ENCODE data around the gene B3GNT8. TPM values are rescaled to one million over a fixed set of nuclear protein-coding genes. Genes with fewer than 3 reads are reported as not detected.

The B3GNT8 gene
- total and polyA plus RNA-seq, 10 donors, result 1.8 to 30.3 (median 10.3) TPM

DNA sequence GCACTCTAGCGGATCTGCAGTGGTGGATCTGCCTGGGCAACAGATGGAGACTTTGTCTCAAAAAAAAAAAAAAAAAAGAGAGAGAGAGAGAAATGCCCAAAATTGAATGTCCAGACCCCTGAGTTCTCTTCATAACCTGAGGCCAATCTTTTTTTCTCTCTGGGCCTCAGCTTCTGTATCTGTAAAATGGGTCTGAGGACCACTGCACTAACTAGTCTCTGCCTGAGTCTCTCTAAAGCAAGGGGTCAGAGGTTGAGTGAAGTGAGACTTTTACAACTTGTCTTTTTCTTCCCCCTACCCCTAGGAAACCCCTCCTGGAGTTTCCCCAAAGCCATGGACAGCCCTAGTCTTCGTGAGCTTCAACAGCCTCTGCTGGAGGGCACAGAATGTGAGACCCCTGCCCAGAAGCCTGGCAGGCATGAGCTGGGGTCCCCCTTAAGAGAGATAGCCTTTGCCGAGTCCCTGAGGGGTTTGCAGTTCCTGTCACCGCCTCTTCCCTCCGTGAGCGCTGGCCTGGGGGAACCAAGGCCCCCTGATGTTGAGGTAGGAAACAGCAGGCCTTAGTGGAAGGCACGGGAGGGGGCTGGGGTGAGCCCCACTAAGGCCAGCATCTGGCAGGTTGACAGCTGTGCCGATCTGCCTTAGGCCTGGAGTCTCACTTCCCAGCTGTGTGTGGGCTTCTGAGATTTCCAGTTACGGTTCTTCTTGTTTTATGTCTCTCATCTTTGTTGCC, 49.0 kb downstream of the B3GNT8 start:
- Histone ChIP-seq H3K4me3 (no peak overlapping the region), H3K4me1 (peaks cover 0 to 69% (median 36%) of the 10 kb centered on the region in 6 donors), H3K9me3 (no peaks in the 10 kb centered on the region), H3K27ac (peak overlapping the region in 4 of 8 donors; percentile 3 to 74 (median 51)), H3K27me3 (replicated peaks in 1 of 7) (no peaks in the 10 kb centered on the region), H3K36me3 (peaks cover 0 to 21% (median 3%) of the 10 kb centered on the region in 6 donors)
- intact Hi-C loops (cut with DNase I; ENCODE audit: low total_unique reads), result loop anchor here (5.0 kb wide), 1 partner anchor 39 kb away; no protein-coding TSS in a partner anchor
- DNase-seq, result no peak
- WGBS, 5 donors, result 31 to 41% (median 38%) methylated on average over 8 to 9 of the region's 9 CpGs
- TF ChIP-seq CTCF (IDR thresholded peaks at IDR 0.05 in 8 of 11, conservative IDR thresholded peaks at IDR 0.05 in 3 of 11) (peak in 3 of 11 experiments; percentile 4 to 31 (median 25)), POLR2A (IDR thresholded peaks at IDR 0.05) (no peak), POLR2AphosphoS5 (IDR thresholded peaks at IDR 0.05) (peak in 1 of 3 donors; percentile 40)

- no peak for DNase-seq
- TF ChIP-seq POLR2AphosphoS5 (IDR thresholded peaks at IDR 0.05) (no peak), POLR2A (IDR thresholded peaks at IDR 0.05) (no peak), CTCF (IDR thresholded peaks at IDR 0.05 in 8 of 11, conservative IDR thresholded peaks at IDR 0.05 in 3 of 11) (no peak)
- intact Hi-C loops (cut with DNase I; ENCODE audit: low total_unique reads), result loop anchor here (5.0 kb wide), 1 partner anchor 40 kb away; no protein-coding TSS in a partner anchor
- peaks cover 0 to 9% (median 0%) of the 10 kb centered on the region in 6 donors for H3K36me3 ChIP-seq
- H3K27me3 ChIP-seq (replicated peaks in 1 of 7), result no peaks in the 10 kb centered on the region
- 68 to 76% (median 73%) methylated on average over 8 of the region's 8 CpGs for WGBS, 5 donors
- peak overlapping the region in 6 of 8 donors; percentile 54 to 94 (median 79) for H3K27ac ChIP-seq
- H3K4me1 ChIP-seq, result peaks cover 0 to 72% (median 36%) of the 10 kb centered on the region in 6 donors
- peak overlapping the region in 7 of 8 donors; percentile 36 to 80 (median 54) for H3K4me3 ChIP-seq
- no peaks in the 10 kb centered on the region for H3K9me3 ChIP-seq
These were observed 50.2 kb downstream of the B3GNT8 start for GRCh38 chr19:41376998-41377365.

GRCh38 chr19:41376241-41376997, 50.8 kb downstream of the B3GNT8 start, which contains the start of gene TMEM91:
TSS of gene TMEM91 (plus strand) at chr19:41376533. CDS start at chr19:41378310, 1,777 bp downstream.
- WGBS, 5 donors, result 5 to 15% (median 6%) methylated on average over 26 to 47 of the region's 47 CpGs
- Histone ChIP-seq H3K27me3 (replicated peaks in 1 of 7) (no peaks in the 10 kb centered on the region), H3K27ac (peak within 1 kb of the TSS; percentile 13 to 94 (median 74)), H3K36me3 (peaks cover 0 to 3% (median 0%) of the 10 kb centered on the region in 6 donors), H3K9me3 (no peaks in the 10 kb centered on the region), H3K4me3 (peak within 1 kb of the TSS; percentile 36 to 80 (median 53)), H3K4me1 (peaks cover 0 to 72% (median 36%) of the 10 kb centered on the region in 6 donors)
- intact Hi-C loops (cut with DNase I; ENCODE audit: low total_unique reads), result loop anchor here (5.0 kb wide), 1 partner anchor 41 kb away; no protein-coding TSS in a partner anchor
- no peak for TF ChIP-seq POLR2A (IDR thresholded peaks at IDR 0.05)
- peak; percentile 19 to 69 (median 60) for TF ChIP-seq POLR2AphosphoS5 (IDR thresholded peaks at IDR 0.05)
- DNase-seq, result peak; percentile 84

Small RNA genes within 50 kb of the gene (small RNA-seq; reads per million reads assigned to genes)
- 0 reads per million in 4 donors for gene RF00017

Other genes starting within 250 kb of the B3GNT8 start
- 10 to 100 TPM in 4 of 7 donors, 1 to 10 TPM in 3; 3.8 to 22.4 (median 10.4) TPM for gene CYP2S1, start 234.2 kb downstream of the B3GNT8 start, total RNA-seq
- under 1 TPM; 0.62 to 0.93 (median 0.83) TPM for gene CYP2S1, start 234.2 kb downstream of the B3GNT8 start, polyA plus RNA-seq
- gene AXL, start 208.2 kb downstream of the B3GNT8 start, total RNA-seq, result 100 to 1,000 TPM in 3 of 7 donors, 10 to 100 TPM in 4; 48.4 to 135 (median 87.5) TPM
- gene AXL, start 208.2 kb downstream of the B3GNT8 start, polyA plus RNA-seq, result 1 to 10 TPM; 2.3 to 8.3 (median 5.0) TPM
- 100 to 1,000 TPM; 161 to 213 (median 178) TPM for gene HNRNPUL1, start 163.0 kb downstream of the B3GNT8 start, total RNA-seq
- gene HNRNPUL1, start 163.0 kb downstream of the B3GNT8 start, polyA plus RNA-seq, result 100 to 1,000 TPM in 1 of 3 donors, 10 to 100 TPM in 2; 53.9 to 102 (median 64.4) TPM
- gene CCDC97, start 117.2 kb downstream of the B3GNT8 start, total RNA-seq, result 10 to 100 TPM; 20.5 to 38.2 (median 29.7) TPM
- 10 to 100 TPM; 12.7 to 18.9 (median 14.5) TPM for gene CCDC97, start 117.2 kb downstream of the B3GNT8 start, polyA plus RNA-seq
- gene TGFB1, start 73.5 kb downstream of the B3GNT8 start, total RNA-seq, result 100 to 1,000 TPM in 6 of 7 donors, 10 to 100 TPM in 1; 79.3 to 147 (median 130) TPM
- 10 to 100 TPM; 23.0 to 56.0 (median 25.2) TPM for gene TGFB1, start 73.5 kb downstream of the B3GNT8 start, polyA plus RNA-seq
- 10 to 100 TPM in 1 of 7 donors, 1 to 10 TPM in 6; 7.5 to 10.2 (median 8.4) TPM for gene B9D2, start 63.2 kb downstream of the B3GNT8 start, total RNA-seq
- gene B9D2, start 63.2 kb downstream of the B3GNT8 start, polyA plus RNA-seq, result 10 to 100 TPM in 2 of 3 donors, 1 to 10 TPM in 1; 8.6 to 11.9 (median 10.5) TPM
- 10 to 100 TPM; 19.3 to 62.0 (median 23.5) TPM for gene TMEM91, start 50.8 kb downstream of the B3GNT8 start, total RNA-seq
- 10 to 100 TPM; 13.4 to 37.1 (median 34.4) TPM for gene TMEM91, start 50.8 kb downstream of the B3GNT8 start, polyA plus RNA-seq
- gene EXOSC5, start 30.0 kb downstream of the B3GNT8 start, total RNA-seq, result 10 to 100 TPM; 10.1 to 21.0 (median 14.0) TPM
- gene EXOSC5, start 30.0 kb downstream of the B3GNT8 start, polyA plus RNA-seq, result 10 to 100 TPM; 32.1 to 53.8 (median 42.3) TPM
- gene BCKDHA, start 29.6 kb downstream of the B3GNT8 start, total RNA-seq, result 10 to 100 TPM; 10.3 to 55.6 (median 28.3) TPM
- 10 to 100 TPM; 28.0 to 34.9 (median 29.9) TPM for gene BCKDHA, start 29.6 kb downstream of the B3GNT8 start, polyA plus RNA-seq
- 10 to 100 TPM; 25.6 to 34.4 (median 30.4) TPM for gene DMAC2, start 12.5 kb upstream of the B3GNT8 start, total RNA-seq
- 10 to 100 TPM; 19.2 to 36.5 (median 27.7) TPM for gene DMAC2, start 12.5 kb upstream of the B3GNT8 start, polyA plus RNA-seq
- under 1 TPM in 1 of 7 donors, not detected in 6; 0.65 TPM for gene ERICH4, start 15.8 kb upstream of the B3GNT8 start, total RNA-seq
- not detected for gene ERICH4, start 15.8 kb upstream of the B3GNT8 start, polyA plus RNA-seq
- gene CEACAM21, start 148.8 kb upstream of the B3GNT8 start, total RNA-seq, result 10 to 100 TPM; 12.1 to 22.9 (median 20.0) TPM
- gene CEACAM21, start 148.8 kb upstream of the B3GNT8 start, polyA plus RNA-seq, result 10 to 100 TPM; 10.3 to 21.0 (median 17.4) TPM
- 10 to 100 TPM; 11.0 to 76.4 (median 28.4) TPM for gene CEACAM4, start 199.7 kb upstream of the B3GNT8 start, total RNA-seq
- gene CEACAM4, start 199.7 kb upstream of the B3GNT8 start, polyA plus RNA-seq, result 1 to 10 TPM; 3.3 to 9.0 (median 4.5) TPM